GM12865 (cell line): ENCODE results near the gene ITIH3.
A peak's percentile ranks its signal among the peaks of the same experiment; 100 is the strongest.

Experiments used
- DNase-seq: peaks from one replicate; pipeline ENCODE4 v3.0.0; 2010; ENCODE audit warnings: low read depth
- H3K4me3 ChIP-seq: 2 replicates; pipeline ENCODE4 v1.5.1; 2011; ENCODE audit warnings: mild to moderate bottlenecking, low read depth, low read length, control low read depth
- TF ChIP-seq, protein P1 (sequence below): IDR thresholded peaks from 2 replicates; pipeline ENCODE4 v1.5.1; 2011; ENCODE audit warnings: low read length, control low read depth, low read depth, inconsistent platforms; ENCODE audit not compliant: insufficient read depth; ENCODE audit errors: missing control alignments

Gene ITIH3

DNA sequence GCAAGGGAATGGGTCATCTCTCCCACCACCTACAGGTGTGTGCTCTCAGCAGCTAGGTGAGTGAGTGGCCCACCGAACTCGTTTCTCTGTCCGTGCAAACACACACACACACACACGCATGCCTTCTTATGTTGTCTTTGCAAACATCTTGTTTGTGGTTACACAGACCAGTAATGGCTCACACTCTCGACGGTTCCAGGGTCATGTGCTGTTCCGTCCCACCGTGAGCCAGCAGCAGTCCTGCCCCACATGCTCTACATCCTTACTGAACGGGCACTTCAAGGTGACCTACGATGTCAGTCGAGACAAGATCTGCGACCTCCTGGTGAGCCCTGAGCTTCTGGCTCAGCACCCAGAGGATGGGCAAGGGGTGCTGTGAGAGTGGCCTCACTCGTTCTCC lies 12.9 kb upstream of the ITIH3 start:
- TF ChIP-seq, protein P1, sequence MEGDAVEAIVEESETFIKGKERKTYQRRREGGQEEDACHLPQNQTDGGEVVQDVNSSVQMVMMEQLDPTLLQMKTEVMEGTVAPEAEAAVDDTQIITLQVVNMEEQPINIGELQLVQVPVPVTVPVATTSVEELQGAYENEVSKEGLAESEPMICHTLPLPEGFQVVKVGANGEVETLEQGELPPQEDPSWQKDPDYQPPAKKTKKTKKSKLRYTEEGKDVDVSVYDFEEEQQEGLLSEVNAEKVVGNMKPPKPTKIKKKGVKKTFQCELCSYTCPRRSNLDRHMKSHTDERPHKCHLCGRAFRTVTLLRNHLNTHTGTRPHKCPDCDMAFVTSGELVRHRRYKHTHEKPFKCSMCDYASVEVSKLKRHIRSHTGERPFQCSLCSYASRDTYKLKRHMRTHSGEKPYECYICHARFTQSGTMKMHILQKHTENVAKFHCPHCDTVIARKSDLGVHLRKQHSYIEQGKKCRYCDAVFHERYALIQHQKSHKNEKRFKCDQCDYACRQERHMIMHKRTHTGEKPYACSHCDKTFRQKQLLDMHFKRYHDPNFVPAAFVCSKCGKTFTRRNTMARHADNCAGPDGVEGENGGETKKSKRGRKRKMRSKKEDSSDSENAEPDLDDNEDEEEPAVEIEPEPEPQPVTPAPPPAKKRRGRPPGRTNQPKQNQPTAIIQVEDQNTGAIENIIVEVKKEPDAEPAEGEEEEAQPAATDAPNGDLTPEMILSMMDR = no peak
- peak; percentile 35 for DNase-seq
- no peak overlapping the region for H3K4me3 ChIP-seq

- no peak overlapping the region for H3K4me3 ChIP-seq
- TF ChIP-seq, protein P1 = no peak
- no peak for DNase-seq
These were observed 12.0 kb upstream of the ITIH3 start for GRCh38 chr3:52782412-52783210.

DNA sequence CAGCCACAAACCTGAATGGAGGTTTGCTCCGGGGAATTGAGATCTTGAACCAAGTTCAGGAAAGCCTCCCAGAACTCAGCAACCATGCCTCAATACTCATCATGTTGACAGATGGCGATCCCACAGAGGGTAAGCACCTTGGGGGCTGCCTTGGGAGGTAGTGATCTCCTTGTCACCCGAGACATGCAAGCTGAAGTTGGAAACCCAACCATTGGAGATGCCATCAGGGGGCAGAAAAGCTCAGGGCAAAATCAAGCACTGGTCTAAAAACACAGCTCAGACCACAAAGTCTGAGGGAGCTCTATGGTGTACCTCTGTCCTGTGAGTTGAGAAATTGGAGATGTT lies 11.4 kb upstream of the ITIH3 start:
- H3K4me3 ChIP-seq = no peak overlapping the region
- TF ChIP-seq, protein P1 = no peak
- no peak for DNase-seq

- TF ChIP-seq, protein P1 = no peak
- H3K4me3 ChIP-seq = no peak overlapping the region
- DNase-seq = no peak
These were observed 10.5 kb upstream of the ITIH3 start for GRCh38 chr3:52784021-52784621.

DNA sequence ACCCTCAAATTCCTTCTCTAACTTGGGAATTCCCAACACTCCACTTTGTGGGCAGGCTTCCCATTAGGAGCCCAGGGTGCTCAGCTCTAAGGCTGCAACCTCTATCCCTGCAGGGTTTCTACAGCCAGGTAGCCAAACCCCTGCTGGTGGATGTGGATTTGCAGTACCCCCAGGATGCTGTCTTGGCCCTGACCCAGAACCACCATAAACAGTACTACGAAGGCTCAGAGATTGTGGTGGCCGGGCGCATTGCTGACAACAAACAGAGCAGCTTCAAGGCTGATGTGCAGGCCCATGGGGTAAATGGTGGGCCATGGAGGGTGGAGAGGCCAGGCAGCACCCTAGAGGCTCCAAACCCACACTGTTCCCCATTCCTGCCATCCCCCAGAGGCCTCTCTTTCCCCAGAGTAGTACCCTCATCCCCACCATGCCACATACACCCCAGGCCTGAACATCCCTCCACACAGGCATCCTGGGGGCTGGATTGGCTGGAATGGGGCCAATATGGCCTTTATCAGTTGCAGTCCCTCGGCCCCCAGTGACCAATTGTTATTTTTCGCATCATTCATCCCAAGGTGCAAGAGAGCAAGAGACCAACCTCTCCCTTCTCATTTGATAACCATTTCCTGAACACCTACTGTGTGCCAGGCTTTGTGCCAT lies 9.5 kb upstream of the ITIH3 start:
- no peak for DNase-seq
- TF ChIP-seq, protein P1 = no peak
- no peak overlapping the region for H3K4me3 ChIP-seq

DNA sequence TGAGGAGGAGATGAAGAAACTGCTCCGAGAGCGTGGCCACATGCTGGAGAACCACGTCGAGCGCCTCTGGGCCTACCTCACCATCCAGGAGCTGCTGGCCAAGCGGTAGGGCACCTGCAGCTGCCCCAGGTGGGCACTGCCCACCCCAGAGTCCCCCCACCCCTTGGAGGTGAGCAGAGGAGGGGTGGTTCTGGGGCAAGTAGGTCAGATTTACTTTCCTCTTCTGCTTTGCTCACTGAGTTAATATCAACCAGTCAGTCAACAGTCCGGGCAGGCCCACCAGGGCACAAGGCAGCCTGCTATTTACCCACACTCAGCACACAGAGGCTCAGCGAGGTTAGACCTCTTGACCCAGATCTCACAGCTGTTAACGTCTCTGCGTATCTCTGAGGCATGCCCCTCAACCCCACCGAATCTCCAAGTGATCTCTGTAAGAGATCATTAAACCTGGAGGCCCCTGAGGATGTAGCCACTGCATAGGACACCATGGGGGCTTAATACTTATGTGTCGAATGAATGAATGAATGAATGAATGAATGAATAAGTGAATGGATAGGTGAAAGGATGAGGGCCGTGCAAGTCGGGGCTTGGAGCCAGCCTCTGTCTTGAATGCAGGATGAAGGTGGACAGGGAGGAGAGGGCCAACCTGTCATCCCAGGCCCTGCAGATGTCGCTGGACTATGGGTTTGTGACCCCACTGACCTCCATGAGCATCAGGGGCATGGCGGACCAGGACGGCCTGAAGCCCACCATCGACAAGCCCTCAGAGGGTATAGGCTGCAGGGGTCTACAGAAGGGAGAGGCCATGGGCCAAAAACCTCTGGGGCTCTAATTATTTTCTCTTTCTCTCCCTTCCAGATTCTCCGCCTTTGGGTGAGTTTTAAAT lies 8.0 kb upstream of the ITIH3 start:
- no peak for DNase-seq
- H3K4me3 ChIP-seq = no peak overlapping the region
- TF ChIP-seq, protein P1 = no peak
